GM21423 (cell line): ENCODE measurements around the gene ANKFN1.
"Not testable (repeated sequence)": the region's sequence is repeated elsewhere in the genome, so short reads cannot be mapped to it uniquely, and the experiment has no call there.

Experiments used
- ATAC-seq: cut with Tn5 transposase; IDR thresholded peaks from one replicate; pipeline ENCODE4 v1.9.1; 2021; ENCODE audit warnings: mild to moderate bottlenecking, moderate library complexity; ENCODE audit not compliant: unreplicated experiment

ANKFN1 gene

DNA sequence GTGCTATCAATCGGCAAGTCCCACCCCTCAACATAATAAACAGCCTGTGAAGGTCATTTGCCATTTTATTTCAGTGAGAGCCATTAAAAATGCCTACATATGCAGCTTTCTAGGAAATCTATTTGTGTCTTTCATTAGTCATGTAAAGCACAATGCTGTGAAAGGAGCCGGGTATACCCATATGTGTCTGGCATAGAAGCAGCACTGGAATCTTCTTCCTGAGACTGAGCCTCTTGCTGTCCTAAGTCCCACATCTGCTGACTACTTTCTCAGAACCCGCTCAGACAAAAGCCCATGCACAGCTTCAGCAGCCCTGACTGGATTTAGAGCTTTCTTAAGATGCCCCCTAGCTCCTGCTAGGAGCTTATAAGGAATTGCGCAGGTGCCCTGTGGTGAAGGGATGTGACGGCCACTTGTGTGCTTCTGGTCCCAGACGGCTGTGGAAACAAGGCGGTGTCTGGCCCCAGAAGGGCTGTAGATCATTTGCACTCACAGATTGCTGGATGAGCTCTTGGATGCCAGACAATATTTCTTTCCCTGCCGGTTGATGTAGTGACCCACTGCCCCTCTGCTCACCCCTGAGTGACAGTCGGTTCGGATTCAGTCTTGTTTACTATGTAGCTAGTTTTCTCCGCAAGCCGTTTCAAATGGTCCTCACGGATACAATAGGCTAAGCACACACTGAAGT is 172.2 kb downstream of the ANKFN1 start:
- no peak for ATAC-seq

DNA sequence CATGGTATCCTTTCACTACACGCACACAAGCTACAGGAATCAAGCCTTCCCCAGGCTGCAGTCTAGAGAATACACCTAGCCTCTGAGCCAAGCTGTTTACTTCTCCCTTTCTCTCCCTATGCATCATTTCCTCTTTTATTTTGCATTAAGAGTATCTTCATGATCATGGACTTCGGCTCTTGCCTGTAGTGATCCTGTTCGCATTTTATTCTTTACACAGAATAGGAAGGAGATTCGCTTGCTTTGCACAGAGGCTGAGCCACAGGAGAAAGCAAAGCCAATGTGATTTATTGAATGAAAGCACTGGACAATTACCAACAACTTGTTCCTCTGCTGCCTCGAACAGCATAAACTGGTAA is 172.7 kb downstream of the ANKFN1 start:
- ATAC-seq, result no peak

DNA sequence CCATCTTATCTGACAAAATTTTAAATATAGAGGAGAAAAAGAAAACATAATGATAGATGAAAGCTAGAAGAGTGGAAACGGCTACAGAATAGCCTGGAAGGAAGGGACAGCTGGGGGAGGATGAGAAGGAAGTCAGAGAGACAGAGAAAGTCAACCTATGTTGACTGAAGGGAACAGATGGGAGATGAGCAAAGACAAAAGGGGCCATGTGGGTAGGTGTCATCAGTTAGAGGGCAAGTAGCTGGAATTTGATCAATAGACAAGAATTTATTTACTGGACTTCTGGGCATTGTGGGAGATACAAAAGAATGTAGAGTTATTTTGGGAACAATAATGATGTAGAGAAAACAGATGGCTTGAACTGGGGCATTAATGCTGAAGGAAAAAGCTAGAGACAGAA is 194.4 kb downstream of the ANKFN1 start:
- ATAC-seq, result no peak

DNA sequence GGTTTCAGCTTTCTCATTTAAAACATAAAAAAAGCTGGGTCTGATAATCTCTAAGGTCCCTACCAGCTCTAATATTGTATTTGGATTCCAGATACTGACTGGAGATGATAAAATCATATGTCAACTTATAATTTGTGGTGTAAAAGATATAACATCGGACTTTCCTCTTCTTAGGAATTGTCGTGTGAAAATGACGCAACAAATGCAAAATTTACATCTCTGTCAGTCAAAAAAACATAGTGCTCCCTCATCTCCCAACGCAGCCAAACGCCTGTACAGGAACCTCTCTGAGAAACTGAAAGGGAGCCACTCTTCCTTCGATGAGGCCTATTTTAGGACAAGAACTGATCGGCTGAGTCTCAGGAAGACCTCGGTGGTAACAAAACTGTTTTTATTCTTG is 197.3 kb downstream of the ANKFN1 start:
- no peak for ATAC-seq

DNA sequence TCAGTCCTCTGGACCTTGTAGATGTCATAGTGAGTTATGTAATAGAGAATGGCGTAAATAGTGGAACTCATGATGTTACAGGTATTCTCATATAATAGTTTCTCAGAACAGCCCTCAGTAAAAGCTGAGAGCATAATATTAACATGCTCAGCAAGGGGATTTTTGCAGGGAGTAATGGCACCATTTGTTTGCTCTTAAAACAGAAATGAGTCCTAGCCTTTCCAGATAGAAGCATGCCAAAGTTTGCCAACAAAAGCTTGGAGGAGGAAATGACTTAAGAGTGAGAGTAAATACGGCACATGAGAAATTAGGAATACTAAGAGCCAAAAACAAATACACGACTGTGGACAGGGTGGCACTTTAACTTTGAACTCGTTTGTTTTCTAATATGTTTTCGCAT is 198.4 kb downstream of the ANKFN1 start:
- ATAC-seq, result no peak

DNA sequence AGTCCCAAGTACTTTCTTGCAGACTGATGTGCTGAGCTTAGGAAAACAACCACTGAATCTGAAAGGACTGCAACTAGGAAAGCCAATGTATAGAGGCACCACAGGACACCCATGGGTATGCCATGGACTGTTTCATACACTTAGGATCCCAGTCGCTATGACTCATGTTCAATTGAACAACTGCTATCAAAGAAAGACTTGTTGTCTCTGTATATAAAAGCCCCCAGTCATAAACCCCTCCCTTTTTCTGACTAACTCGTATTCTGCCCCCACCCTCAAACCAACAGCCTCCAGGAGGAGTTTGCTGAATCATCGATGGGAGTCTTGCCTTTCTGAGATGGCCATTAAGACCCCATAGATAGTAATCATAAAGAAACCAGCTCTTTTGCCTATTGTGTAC is 205.4 kb downstream of the ANKFN1 start:
- ATAC-seq, result no peak

DNA sequence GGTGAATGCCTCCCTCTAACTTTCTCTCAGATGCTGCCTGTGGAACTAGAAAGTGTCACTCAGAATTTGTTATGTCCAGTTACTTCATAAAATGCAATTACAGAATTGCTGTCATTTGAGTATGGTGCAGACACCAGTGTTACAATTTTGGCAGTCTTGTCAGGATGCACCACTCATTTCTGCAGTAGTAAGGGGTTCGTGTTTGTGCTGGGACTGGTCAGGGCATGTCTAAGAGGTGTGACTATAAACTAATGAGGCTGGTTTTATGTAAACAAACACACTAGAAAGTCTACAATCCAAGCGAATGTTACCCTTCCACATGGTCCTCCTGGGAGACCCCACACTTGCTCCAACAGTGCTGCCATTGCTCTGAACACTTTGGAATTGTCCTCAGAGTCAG is 206.2 kb downstream of the ANKFN1 start:
- ATAC-seq, result no peak

DNA sequence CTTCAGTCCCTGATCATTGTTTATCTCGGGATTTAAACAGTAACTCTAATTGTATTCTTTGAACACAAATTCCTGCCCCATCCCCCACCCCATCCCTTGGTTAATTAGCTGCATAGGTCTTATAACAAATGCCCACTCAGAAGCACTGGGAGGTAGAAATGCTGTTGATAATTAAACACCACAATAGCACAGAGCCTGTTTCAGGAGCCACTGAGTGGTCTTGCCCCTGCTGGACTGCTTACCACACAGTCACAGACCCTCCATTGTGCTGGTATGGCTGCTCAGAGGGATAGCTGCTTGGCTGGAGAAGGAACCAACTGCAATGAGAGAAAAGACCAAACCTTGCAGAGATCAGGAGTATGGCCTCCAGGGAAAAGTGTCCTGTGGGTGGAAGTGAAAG is 214.1 kb downstream of the ANKFN1 start:
- ATAC-seq, result no peak

DNA sequence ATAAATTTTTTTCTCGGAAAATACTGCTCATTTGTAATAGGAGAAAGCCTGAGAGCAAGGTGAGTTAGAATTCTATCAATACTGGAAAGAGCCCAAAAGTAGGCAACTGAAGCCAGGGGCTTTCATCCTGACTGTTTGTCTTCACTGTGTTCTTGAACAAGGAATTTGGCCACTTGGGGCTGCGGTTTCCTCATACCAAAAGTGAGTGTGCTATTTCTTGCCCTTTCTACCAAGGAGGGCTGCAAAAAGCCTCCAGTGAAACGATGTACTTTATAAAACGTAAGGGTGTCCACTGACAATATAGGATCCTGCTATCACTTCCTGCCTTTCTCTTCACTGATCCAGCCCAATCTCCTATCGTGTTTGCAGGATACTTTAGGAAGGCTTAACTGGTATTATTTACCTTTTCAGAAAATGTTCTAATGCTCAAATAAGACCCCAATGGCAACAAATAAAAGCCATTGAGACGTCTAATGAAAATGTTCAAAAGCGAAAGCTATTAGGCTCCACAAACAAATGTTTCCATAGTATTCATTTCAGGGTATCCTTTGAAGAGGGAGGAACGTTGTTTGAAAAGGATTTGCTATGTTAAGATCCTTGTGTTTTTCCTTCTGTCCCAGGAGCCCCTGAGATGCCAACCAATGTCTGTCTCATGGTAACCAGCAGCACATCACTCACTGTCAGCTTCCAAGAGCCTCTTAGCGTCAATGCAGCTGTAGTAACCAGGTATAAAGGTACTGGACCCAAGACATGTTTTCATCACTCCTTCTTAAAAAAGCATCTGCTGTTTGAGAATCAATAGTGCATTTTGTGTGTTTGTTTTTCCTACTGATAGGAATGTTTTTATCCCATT is 220.9 kb downstream of the ANKFN1 start:
- no peak for ATAC-seq

DNA sequence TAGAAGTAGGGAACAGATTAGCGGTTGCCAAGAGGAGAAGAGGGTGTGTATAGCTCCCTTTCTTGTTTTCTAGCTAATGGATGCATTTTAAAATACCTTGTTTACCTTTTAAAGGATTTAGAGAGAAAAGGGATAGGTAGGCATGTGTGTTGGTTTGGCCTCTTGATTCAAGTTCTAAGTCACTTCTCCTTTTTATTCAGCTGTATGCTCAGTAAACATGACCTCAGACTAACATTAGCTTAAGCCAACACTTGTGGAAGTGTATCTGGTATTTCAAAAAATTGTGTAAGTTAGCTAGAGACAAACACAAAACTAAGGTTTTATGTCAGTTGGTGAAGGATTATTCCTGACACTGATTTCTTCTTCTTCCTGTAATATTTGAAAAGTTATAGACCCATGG is 236.1 kb downstream of the ANKFN1 start:
- no peak for ATAC-seq

DNA sequence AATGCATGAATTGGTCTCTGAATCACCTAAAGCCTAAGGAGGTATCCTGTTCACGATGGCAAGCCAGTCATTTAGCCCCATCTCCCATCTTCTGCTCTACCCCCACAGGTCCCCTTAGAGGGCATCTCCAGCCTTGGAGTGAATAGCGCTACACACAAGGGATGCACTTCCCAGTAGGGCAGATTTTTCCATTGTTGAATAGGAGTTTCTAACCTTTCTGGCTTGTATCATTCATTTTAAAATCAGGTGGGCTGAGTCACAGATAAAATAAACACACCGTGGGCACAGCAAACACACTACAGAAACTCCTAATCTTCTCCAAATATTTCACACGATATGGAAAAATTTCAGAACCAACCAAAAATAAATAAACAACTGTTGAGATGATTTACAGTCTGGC is 239.0 kb downstream of the ANKFN1 start:
- ATAC-seq, result no peak

DNA sequence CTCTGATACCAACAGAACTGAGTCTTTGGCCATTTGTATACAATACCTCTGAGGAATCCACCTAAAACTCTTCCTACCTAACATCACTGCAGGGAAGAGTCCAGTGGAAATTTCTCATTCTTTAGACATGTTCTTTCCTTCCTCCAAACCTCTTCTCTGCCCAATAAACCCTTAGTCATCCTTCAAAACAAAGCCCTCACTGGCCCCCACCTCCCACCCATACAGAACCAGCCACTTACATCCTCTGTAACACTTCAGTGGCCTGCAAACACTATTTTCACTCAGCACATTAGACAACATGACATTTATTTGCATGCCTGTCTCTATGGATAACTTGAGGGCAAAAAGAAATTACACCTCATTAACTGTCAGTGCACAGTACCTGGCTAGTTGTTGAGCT is 239.9 kb downstream of the ANKFN1 start:
- no peak for ATAC-seq

DNA sequence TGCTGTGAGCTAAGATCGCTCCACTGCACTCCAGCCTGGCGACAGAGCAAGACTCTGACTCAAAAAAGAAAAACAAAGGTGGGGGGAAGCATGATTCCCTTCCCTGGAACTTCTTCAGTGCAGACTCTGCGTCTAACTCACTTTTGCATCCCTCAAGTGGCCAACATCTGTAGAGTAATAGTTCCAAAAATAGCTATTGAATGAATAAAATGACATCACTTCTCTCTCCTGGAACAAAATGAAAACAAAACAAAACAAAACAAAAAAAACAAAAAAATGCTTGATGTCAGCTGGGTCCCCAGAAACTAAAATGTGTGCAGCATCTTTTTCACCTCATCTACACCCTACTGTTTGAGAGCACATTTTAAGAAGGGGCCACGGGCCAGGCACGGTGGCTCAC is 242.5 kb downstream of the ANKFN1 start:
- ATAC-seq, result no peak

DNA sequence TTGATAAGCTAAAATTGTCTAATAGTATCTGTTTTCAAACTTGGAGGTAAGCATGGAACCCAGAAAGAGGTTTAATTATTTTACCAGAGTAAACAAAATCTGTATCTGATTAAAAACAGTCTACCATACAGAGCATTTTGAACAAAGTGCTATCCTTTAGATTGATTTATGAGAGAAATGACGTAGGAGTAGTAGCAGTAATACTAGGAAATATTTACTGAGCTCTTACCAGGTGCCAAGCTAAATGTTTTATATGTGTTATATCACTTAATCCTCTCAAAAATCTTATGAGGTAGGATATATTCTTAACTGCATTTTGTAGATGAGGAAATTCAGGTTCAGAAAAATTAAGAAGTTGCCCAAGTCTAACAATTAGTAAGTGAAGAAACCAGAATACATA is 253.8 kb downstream of the ANKFN1 start:
- no peak for ATAC-seq

DNA sequence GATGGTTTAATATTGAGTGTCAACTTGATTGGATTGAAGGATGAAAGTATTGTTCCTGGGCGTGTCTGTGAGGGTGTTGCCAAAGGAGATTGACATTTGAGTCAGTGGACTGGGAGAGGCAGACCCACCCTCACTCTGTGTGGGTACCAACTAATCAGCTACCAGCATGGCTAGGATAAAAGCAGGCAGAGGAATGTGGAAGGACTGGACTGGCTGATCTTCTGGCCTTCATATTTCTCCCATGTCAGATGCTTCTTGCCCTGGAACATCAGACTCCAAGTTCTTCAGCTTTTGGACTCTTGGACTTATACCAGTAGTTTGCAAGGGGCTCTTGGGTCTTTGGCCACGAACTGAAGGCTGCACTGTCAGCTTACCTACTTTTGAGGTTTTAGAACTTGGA is 259.1 kb downstream of the ANKFN1 start:
- ATAC-seq, result not testable (repeated sequence)

DNA sequence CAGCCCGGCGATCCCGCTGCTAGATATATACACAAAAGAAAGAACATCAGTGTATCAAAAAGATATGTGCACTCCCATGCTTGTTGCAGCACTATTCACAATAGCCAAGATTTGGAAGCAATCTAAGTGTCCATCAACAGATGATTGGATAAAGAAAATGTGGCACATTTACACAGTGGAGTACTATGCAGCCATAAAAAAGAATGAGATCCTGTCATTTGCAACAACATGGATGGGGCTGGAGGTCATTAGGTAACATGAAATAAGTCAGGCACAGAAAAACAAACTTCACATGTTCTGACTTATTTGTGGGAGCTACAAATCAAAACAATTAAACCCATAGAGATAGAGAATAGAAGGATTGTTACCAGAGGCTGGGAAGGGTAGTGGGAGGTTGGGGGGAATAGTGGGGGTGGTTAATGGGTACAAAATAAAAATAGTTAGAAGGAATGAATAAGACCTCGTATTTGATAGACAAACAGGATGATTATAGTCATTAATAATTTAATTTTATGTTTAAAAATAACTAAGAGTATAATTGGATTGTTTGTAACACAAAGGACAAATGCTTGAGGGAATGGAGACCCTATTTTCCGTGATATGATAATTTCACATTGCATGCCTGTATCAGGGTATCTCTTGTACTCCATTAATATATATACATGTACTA is 263.5 kb downstream of the ANKFN1 start:
- no peak for ATAC-seq

DNA sequence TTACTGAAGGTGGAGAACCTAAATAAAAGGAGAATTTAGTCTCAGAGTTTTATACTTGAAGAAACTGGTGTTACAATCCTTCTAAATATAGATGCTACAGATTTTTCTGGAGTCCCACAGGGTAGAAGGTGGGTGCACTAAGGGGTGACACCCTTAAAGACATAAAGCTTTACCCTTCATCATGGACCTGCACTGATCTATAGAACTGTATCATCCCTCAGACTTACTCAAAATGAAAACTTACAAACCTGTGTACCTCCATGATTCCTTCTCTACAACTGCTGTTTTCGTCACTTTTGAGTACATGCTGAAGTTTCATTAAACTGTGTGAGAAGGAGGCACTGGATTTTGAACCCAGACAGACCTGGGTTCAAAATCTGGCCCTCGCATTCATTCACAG is 270.7 kb downstream of the ANKFN1 start:
- no peak for ATAC-seq

DNA sequence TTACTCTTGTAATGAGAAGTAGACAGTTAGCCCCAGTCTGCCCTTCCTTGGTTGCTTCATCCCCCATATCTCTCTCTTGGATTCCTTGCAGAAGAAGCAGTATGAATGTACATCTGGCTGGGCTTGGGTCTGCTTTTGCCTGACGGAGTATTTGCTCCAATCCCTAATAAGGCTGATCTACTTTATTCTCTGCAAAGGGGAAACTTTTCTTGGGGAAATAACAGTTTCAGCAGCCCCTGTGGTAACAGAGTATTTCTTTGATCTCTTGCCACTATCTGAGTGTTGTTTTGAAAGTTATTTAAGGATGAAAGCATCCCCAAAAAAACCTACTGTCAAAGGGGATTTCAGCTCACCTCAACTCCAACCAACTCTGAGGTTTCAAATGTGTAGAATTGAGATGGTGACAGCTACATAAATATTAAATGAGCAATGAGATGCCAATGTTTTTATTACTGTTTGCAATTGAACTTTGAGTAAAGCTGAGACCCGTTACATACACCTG is 271.3 kb downstream of the ANKFN1 start:
- ATAC-seq, result no peak

DNA sequence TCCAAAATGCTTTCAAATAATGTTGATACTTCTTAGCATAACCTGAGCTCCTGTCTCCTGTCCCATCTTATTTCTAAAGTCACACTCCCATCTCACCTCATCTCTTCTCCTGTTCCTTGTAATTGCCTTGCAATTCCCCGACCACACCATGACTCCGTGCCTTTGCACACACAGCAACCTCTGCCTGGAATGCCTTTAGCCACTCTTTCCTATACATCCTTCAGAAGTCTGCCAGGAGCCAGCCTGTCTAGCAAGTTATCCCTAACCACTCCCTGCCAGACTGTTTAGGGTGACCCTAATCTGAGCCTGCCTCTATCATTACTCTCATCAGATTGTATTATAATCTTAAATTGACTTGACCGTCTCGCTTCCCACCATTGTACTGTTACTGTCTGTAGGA is 272.2 kb downstream of the ANKFN1 start:
- no peak for ATAC-seq

DNA sequence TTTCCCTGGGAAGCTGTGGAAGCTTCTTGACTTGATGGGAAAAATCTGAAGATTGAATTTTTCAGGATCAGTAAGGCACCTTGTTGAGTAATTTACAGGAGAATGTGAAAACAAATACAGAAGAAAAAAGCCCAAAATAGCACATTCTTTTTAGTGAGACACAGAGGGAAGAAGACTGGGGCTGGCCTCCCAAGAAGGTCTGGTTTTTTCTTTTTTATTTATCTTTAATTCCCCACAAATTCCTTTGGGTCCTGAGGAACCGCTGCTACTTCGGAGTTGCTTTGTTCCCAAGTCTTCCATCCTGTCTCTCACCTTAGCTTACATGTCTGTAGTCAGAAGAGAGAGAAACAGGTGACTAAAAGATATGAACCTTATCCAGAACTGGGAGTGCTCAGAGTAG is 273.6 kb downstream of the ANKFN1 start:
- ATAC-seq, result no peak

DNA sequence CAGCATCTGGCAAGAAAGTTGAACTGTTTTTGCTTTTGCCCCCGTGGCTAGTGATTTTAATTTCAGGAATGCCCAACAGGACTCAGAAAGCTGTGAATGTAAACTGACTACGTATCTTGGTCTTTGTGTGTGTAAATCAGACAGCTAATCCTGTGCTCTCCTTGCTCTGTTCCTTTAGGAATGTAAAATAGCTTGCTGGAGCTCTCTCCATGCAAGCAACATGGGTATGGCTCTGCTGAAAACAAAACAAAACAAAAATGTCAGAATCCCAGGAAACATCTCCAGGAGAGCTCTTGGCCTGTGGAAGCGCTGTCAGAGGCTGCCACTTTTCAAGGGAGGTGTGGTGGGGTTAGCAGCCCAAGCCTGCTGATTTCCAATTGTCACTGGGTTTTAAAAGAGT is 278.5 kb downstream of the ANKFN1 start:
- no peak for ATAC-seq

DNA sequence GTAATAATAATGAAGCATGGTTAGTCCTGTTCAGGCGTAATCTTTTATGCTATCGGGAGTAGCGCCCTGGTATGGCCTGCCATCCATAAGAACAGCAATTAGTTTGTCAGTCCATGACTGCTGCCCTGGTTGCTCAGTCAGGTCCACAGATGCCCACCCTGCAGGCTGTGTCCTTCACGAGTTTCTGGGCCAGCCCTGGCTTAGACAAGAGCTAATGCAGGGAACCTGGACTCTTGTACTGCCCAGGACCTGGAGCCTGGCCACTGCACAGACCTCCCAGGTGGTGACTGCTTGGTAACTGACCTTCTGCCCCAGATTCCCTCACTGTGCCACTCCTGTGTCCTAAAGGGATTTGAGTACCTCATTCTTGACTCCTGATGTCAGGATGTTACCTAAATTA is 279.2 kb downstream of the ANKFN1 start:
- ATAC-seq, result no peak
